SK-N-MC (cell line): Measurements from ENCODE around the gene ACAA2.

Source experiments
- EZH2 ChIP-seq: fragments of 200-600 bp; sonication (generic); IDR thresholded peaks from one replicate; pipeline ENCODE4 v1.6.1; 2017; ENCODE audit warnings: antibody characterized with exemption
- FOXP2 ChIP-seq: optimal IDR thresholded peaks from 2 replicates; pipeline ENCODE3; 2011; ENCODE audit warnings: mild to moderate bottlenecking, moderate library complexity; ENCODE audit not compliant: insufficient read depth; ENCODE audit errors: extremely low read length, control extremely low read depth
- POLR2AphosphoS5 ChIP-seq: IDR thresholded peaks from 2 replicates; pipeline ENCODE4 v1.6.1; 2012; ENCODE audit warnings: mild to moderate bottlenecking, low read depth, low read length, borderline replicate concordance

- TF ChIP-seq EZH2 (no peak), POLR2AphosphoS5 (no peak), FOXP2 (no peak)
Observed at GRCh38 chr18:49857708-49858107, 44.4 kb upstream of the ACAA2 start.
